ENCODE measurements around the gene MRPL2. TPM values are rescaled to one million over a fixed set of nuclear protein-coding genes. Genes with fewer than 3 reads are reported as not detected.

MRPL2 gene
- total RNA-seq, 1 experiment from 2014 or later = 110 TPM

- H3K4me3 ChIP-seq = no peak overlapping the region
- H2AFZ ChIP-seq = no peak overlapping the region
- H3K4me1 ChIP-seq (replicated peaks; ENCODE audit: insufficient read depth) = no peaks in the 10 kb centered on the region
- ChIA-PET POLR2A (ENCODE audit: unreplicated experiment) (no interaction called here), CTCF (no interaction called here)
- H3K79me2 ChIP-seq (ENCODE audit: low read depth) = peaks cover 11% of the 10 kb centered on the region
- peaks cover 24% of the 10 kb centered on the region for H3F3A ChIP-seq (ENCODE audit: insufficient read depth, low read depth)
- H3K27ac ChIP-seq = no peak overlapping the region
- intact Hi-C loops (cut with micrococcal nuclease; ENCODE audit: unreplicated experiment) = no loop called here
- TF ChIP-seq CTCF (conservative IDR thresholded peaks at IDR 0.05) (no peak), EZH2 (IDR thresholded peaks at IDR 0.05; ENCODE audit: low read depth) (no peak)
- H3K4me2 ChIP-seq = no peak overlapping the region
- H3K9me3 ChIP-seq (ENCODE audit: insufficient read depth, low read depth) = no peaks in the 10 kb centered on the region
- H4K20me1 ChIP-seq (ENCODE audit: insufficient read depth) = no peaks in the 10 kb centered on the region; the same call in 1 of the 2 replicates
- no TSS peak for BruUV-seq (replicated peaks)
- no peaks in the 10 kb centered on the region for H3K9me2 ChIP-seq (ENCODE audit: insufficient read depth)
- H3K36me3 ChIP-seq (ENCODE audit: low read depth) = peaks cover 33% of the 10 kb centered on the region; the same call in 1 of the 2 replicates
- no peaks in the 10 kb centered on the region for H3K27me3 ChIP-seq (ENCODE audit: insufficient read depth, low read depth)
- DNase-seq = no peak
Observed at GRCh38 chr6:43029120-43029519, 30.1 kb downstream of the MRPL2 start.

- intact Hi-C loops (cut with micrococcal nuclease; ENCODE audit: unreplicated experiment) = no loop called here
- H3K27me3 ChIP-seq (ENCODE audit: insufficient read depth, low read depth) = no peaks in the 10 kb centered on the region
- H3K4me1 ChIP-seq (replicated peaks; ENCODE audit: insufficient read depth) = 0 out of 2 replicates have a peak, but pooled peaks cover 5% of the 10 kb centered on the region
- CTCF ChIA-PET = interaction anchor here (0.6 kb wide), 1 partner anchor 137 kb away, joined by 3 read pairs; no protein-coding TSS in a partner anchor
- H3F3A ChIP-seq (ENCODE audit: insufficient read depth, low read depth) = peaks cover 11% of the 10 kb centered on the region; the same call in 1 of the 2 replicates
- H2AFZ ChIP-seq = no peak overlapping the region
- H3K27ac ChIP-seq = no peak overlapping the region
- H4K20me1 ChIP-seq (ENCODE audit: insufficient read depth) = no peaks in the 10 kb centered on the region; the same call in 1 of the 2 replicates
- no peak for DNase-seq
- peaks cover 34% of the 10 kb centered on the region; the same call in 1 of the 2 replicates for H3K36me3 ChIP-seq (ENCODE audit: low read depth)
- TF ChIP-seq EZH2 (IDR thresholded peaks at IDR 0.05; ENCODE audit: low read depth) = no peak
- no peak for TF ChIP-seq CTCF (conservative IDR thresholded peaks at IDR 0.05)
- no peaks in the 10 kb centered on the region for H3K9me3 ChIP-seq (ENCODE audit: insufficient read depth, low read depth)
- no peak overlapping the region for H3K4me2 ChIP-seq
- POLR2A ChIA-PET (ENCODE audit: unreplicated experiment) = interaction anchor here (0.6 kb wide), 1 partner anchor 39 kb away, joined by 4 read pairs; no protein-coding TSS in a partner anchor
- H3K79me2 ChIP-seq (ENCODE audit: low read depth) = peaks cover 36% of the 10 kb centered on the region
- H3K4me3 ChIP-seq = no peak overlapping the region
- BruUV-seq (replicated peaks) = no TSS peak
- H3K9me2 ChIP-seq (ENCODE audit: insufficient read depth) = no peaks in the 10 kb centered on the region
Observed at GRCh38 chr6:43026365-43026764, 32.9 kb downstream of the MRPL2 start.

DNA sequence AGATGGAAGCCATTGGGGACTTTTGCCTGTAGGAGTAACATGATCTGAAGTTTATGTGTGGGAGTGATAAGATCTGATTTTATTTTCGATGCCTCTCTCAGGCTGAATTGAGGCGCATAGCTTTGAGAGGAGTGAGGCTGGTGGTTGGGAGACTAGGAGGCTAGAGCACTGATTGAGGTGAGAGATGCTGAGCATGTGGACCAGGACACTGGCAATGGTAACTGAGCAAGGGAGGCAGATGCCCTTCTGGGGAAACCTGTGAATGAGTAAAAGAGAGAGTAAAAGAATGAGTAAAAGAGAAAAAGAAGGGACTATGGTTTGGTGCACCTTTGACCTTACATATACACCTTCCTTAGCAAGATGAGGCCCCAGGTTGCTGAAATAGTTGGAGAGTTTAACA lies 34.8 kb downstream of the MRPL2 start:
- Histone ChIP-seq H3K9me2 (ENCODE audit: insufficient read depth) (no peaks in the 10 kb centered on the region), H3K4me2 (no peak overlapping the region), H3K4me3 (no peak overlapping the region), H3K27me3 (ENCODE audit: insufficient read depth, low read depth) (no peaks in the 10 kb centered on the region), H3F3A (ENCODE audit: insufficient read depth, low read depth) (peaks cover 28% of the 10 kb centered on the region; the same call in 1 of the 2 replicates), H3K79me2 (ENCODE audit: low read depth) (peaks cover 36% of the 10 kb centered on the region), H3K9me3 (ENCODE audit: insufficient read depth, low read depth) (no peaks in the 10 kb centered on the region), H3K4me1 (replicated peaks; ENCODE audit: insufficient read depth) (0 out of 2 replicates have a peak, but pooled peaks cover 10% of the 10 kb centered on the region), H3K27ac (no peak overlapping the region), H3K36me3 (ENCODE audit: low read depth) (peaks cover 39% of the 10 kb centered on the region), H4K20me1 (ENCODE audit: insufficient read depth) (no peaks in the 10 kb centered on the region; the same call in 1 of the 2 replicates), H2AFZ (no peak overlapping the region)
- BruUV-seq (replicated peaks) = no TSS peak
- intact Hi-C loops (cut with micrococcal nuclease; ENCODE audit: unreplicated experiment) = no loop called here
- ChIA-PET CTCF (interaction anchor here (0.6 kb wide), 1 partner anchor 431 kb away, joined by 3 read pairs; the partner anchor contains the start of gene DLK2), POLR2A (ENCODE audit: unreplicated experiment) (interaction anchor here (0.6 kb wide), 1 partner anchor 110 kb away, joined by 5 read pairs; no protein-coding TSS in a partner anchor)
- no peak for DNase-seq
- TF ChIP-seq EZH2 (IDR thresholded peaks at IDR 0.05; ENCODE audit: low read depth) (no peak), CTCF (conservative IDR thresholded peaks at IDR 0.05) (no peak)

All from PC-9 (cell line).